ENCODE data around the gene ARID1B. TPM values are rescaled to one million over a fixed set of nuclear protein-coding genes. Genes with fewer than 3 reads are reported as not detected.

Gene ARID1B
- total and polyA plus RNA-seq, 10 donors, result 17.7 to 223 (median 141) TPM

DNA sequence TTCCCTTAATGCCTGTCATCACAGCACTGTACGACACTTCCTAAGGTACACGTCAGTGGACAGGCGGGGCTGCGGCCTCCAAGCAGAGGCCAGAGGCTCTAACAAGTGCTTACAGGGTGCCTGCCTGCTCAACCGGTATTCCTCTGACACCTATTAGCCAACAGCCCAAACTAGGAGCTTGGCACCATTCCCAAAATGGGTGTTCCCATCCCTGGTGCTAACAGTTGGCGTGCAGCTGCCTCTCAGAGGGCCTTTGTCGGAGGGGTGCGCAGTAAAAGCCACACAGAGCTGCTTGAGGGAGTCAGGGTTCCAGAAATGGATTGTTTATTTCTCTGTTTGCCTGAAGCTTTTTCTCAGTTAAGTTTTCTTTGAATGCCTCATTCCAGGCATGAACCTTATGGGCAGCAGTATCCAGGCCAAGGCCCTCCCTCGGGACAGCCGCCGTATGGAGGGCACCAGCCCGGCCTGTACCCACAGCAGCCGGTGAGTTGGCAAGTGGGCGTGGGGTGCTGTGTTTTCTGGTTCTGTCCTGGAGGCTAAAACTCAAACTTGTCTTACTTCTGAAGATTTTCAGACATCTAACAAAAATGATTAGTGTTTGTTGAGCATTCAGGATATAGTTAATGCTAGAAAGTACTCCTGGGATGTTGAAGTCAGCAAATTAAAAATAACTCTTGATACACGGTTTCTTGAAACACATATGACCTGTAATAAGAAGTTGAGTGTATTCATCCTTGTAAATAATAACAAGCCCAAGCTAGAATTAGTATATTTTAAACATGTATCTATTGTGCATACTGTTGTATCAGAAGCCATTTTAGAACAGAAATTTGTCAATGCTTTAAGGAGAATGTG lies 421.5 kb downstream of the ARID1B start:
- peaks cover 0 to 5% (median 0%) of the 10 kb centered on the region in 6 donors for H3K4me1 ChIP-seq
- H3K4me3 ChIP-seq, result no peak overlapping the region
- TF ChIP-seq POLR2A (IDR thresholded peaks at IDR 0.05) (no peak), POLR2AphosphoS5 (IDR thresholded peaks at IDR 0.05) (no peak)
- TF ChIP-seq, protein P1, sequence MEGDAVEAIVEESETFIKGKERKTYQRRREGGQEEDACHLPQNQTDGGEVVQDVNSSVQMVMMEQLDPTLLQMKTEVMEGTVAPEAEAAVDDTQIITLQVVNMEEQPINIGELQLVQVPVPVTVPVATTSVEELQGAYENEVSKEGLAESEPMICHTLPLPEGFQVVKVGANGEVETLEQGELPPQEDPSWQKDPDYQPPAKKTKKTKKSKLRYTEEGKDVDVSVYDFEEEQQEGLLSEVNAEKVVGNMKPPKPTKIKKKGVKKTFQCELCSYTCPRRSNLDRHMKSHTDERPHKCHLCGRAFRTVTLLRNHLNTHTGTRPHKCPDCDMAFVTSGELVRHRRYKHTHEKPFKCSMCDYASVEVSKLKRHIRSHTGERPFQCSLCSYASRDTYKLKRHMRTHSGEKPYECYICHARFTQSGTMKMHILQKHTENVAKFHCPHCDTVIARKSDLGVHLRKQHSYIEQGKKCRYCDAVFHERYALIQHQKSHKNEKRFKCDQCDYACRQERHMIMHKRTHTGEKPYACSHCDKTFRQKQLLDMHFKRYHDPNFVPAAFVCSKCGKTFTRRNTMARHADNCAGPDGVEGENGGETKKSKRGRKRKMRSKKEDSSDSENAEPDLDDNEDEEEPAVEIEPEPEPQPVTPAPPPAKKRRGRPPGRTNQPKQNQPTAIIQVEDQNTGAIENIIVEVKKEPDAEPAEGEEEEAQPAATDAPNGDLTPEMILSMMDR (IDR thresholded peaks at IDR 0.05 in 8 of 11, conservative IDR thresholded peaks at IDR 0.05 in 3 of 11), result no peak
- H3K36me3 ChIP-seq, result peaks cover 0 to 100% (median 79%) of the 10 kb centered on the region in 6 donors
- H3K27me3 ChIP-seq (replicated peaks in 1 of 7), result no peaks in the 10 kb centered on the region
- peak overlapping the region in 3 of 8 donors; percentile 2 to 10 (median 8) for H3K27ac ChIP-seq
- intact Hi-C loops (cut with DNase I; ENCODE audit: low total_unique reads), result no loop called here
- H3K9me3 ChIP-seq, result no peaks in the 10 kb centered on the region
- WGBS, 5 donors, result 83 to 89% (median 87%) methylated on average over 15 of the region's 15 CpGs
- no peak for DNase-seq

DNA sequence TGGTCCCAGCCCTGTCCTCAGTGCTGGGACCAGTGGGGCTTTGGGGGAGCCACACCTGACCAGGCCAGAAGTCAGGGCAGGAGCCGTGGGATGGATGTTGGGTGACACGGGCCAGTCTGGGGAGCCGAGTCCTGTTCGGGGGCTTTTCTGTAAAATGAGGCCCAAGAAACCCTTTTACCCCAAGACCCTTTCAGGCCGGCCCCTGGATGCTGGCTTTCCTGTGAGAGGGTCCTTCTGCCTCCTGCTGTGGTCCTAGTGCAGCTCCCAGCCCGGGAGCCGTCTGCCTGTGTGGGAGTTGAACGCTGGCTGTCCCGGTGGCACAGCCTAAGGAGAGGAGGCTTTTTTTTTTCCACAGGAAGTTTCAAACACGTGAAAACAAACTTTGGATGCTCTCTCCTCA lies 422.9 kb downstream of the ARID1B start:
- Histone ChIP-seq H3K4me3 (no peak overlapping the region), H3K9me3 (no peaks in the 10 kb centered on the region), H3K36me3 (peaks cover 5 to 100% (median 85%) of the 10 kb centered on the region in 6 donors), H3K27ac (no peak overlapping the region), H3K27me3 (replicated peaks in 1 of 7) (no peaks in the 10 kb centered on the region), H3K4me1 (peaks cover 0 to 5% (median 0%) of the 10 kb centered on the region in 6 donors)
- 85 to 95% (median 90%) methylated on average over 7 to 10 of the region's 10 CpGs for WGBS, 5 donors
- intact Hi-C loops (cut with DNase I; ENCODE audit: low total_unique reads), result no loop called here
- TF ChIP-seq POLR2AphosphoS5 (IDR thresholded peaks at IDR 0.05), result no peak
- TF ChIP-seq, protein P1 (IDR thresholded peaks at IDR 0.05 in 8 of 11, conservative IDR thresholded peaks at IDR 0.05 in 3 of 11), result no peak
- TF ChIP-seq POLR2A (IDR thresholded peaks at IDR 0.05), result no peak
- DNase-seq, result no peak

DNA sequence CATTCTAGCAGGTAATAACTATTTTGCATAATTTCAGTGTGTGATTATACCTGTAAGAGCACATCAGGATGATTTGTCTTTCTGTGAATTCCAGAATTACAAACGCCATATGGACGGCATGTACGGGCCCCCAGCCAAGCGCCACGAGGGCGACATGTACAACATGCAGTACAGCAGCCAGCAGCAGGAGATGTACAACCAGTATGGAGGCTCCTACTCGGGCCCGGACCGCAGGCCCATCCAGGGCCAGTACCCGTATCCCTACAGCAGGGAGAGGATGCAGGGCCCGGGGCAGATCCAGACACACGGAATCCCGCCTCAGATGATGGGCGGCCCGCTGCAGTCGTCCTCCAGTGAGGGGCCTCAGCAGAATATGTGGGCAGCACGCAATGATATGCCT lies 423.4 kb downstream of the ARID1B start:
- peaks cover 5 to 100% (median 83%) of the 10 kb centered on the region in 6 donors for H3K36me3 ChIP-seq
- intact Hi-C loops (cut with DNase I; ENCODE audit: low total_unique reads), result no loop called here

More for the DNA sequence above, 423.4 kb downstream of the ARID1B start:
- H3K27ac ChIP-seq, result no peak overlapping the region
- TF ChIP-seq, protein P1 (IDR thresholded peaks at IDR 0.05 in 8 of 11, conservative IDR thresholded peaks at IDR 0.05 in 3 of 11), result no peak
- no peak for TF ChIP-seq POLR2A (IDR thresholded peaks at IDR 0.05)
- TF ChIP-seq POLR2AphosphoS5 (IDR thresholded peaks at IDR 0.05), result no peak
- 94 to 97% (median 97%) methylated on average over 14 to 17 of the region's 17 CpGs for whole genome bisulfite sequencing, 5 donors
- no peak overlapping the region for H3K4me3 ChIP-seq
- H3K27me3 ChIP-seq (replicated peaks in 1 of 7), result no peaks in the 10 kb centered on the region
- peaks cover 0 to 5% (median 0%) of the 10 kb centered on the region in 6 donors for H3K4me1 ChIP-seq
- DNase-seq, result peak; percentile 72
- H3K9me3 ChIP-seq, result no peaks in the 10 kb centered on the region
